A549 (cell line): Measurements from ENCODE around the gene PRR35. TPM values are rescaled to one million over a fixed set of nuclear protein-coding genes. Genes with fewer than 3 reads are reported as not detected.
A peak's percentile ranks its signal among the peaks of the same experiment; 100 is the strongest.

Experiments
- ATAC-seq, 2 experiments: fragments of 200-7000 bp in 1 of 2; fragments of >200 bp in 1 of 2; cut with Nextera tagmentation in 1 of 2; cut with Tn5 transposase in 1 of 2; 3 replicates each; pipeline versions ENCODE4 v1.8.0 to v1.9.1; 2018 to 2020; ENCODE audit warnings: mild to moderate bottlenecking in 1 of 2, moderate library complexity in 1 of 2
- CTCF ChIA-PET: fragments of 300-600 bp; sonication (Branson Sonifier 250); formaldehyde crosslinking; extraction: SDS; loops from one replicate; lab custom pipeline; 2021; ENCODE audit warnings: antibody characterized with exemption, inconsistent platforms; lab: Yijun Ruan, JAX
- POLR2A ChIA-PET: fragments of 350-600 bp; formaldehyde crosslinking; extraction: SDS; loops from one replicate; lab custom pipeline; 2021; ENCODE audit warnings: antibody characterized with exemption, inconsistent platforms; lab: Yijun Ruan, JAX
- DNase-seq, 2 experiments: peaks; one replicate each; pipeline versions ENCODE4 v3.0.0 to v3.0.0-alpha.2; 2011 to 2016; ENCODE audit warnings: low read depth in 1 of 2, low spot score in 1 of 2
- FAIRE-seq: peaks from 2 replicates; lab custom pipeline; 2011; peaks lifted over from hg19 to GRCh38; lab: Jason Lieb, UNC
- H3K27ac ChIP-seq, 2 experiments: fragments of >200 bp; sonication (Bioruptor Twin); formaldehyde crosslinking; 3 replicates each; pipeline ENCODE4 v1.5.1; 2016 to 2017
- H3K4me1 ChIP-seq: fragments of >200 bp; sonication (Bioruptor Twin); formaldehyde crosslinking; 3 replicates; pipeline ENCODE4 v1.6.1; 2016
- H3K4me2 ChIP-seq: fragments of >200 bp; sonication (Bioruptor Twin); formaldehyde crosslinking; 3 replicates; pipeline ENCODE4 v1.6.1; 2016
- H3K4me3 ChIP-seq: fragments of >200 bp; sonication (Bioruptor Twin); formaldehyde crosslinking; 3 replicates; pipeline ENCODE4 v1.5.1; 2016
- H3K9me3 ChIP-seq: fragments of >200 bp; sonication (Bioruptor Twin); formaldehyde crosslinking; 3 replicates; pipeline ENCODE4 v1.6.1; 2016
- ATOH8 ChIP-seq: fragments of 250-450 bp; sonication (Bioruptor Pico); IDR thresholded peaks from 2 replicates; pipeline ENCODE4 v1.5.0; 2020; ENCODE audit warnings: low read depth, mild to moderate bottlenecking, moderate library complexity
- CBX8 ChIP-seq: fragments of 200-600 bp; sonication (generic); IDR thresholded peaks from 2 replicates; pipeline ENCODE4 v1.6.1; 2016
- FOSB ChIP-seq: fragments of 250-450 bp; sonication (Bioruptor Pico); IDR thresholded peaks from 2 replicates; pipeline ENCODE4 v1.5.0; 2020; ENCODE audit warnings: mild to moderate bottlenecking, moderate library complexity
- FOSL2 ChIP-seq, 2 experiments: fragments of 450-650 bp in 1 of 2; fragments of >200 bp in 1 of 2; sonication (Bioruptor Twin) in 1 of 2; formaldehyde crosslinking; IDR thresholded peaks; 2 replicates each; pipeline versions ENCODE4 v1.5.0 to v1.6.1; 2016 to 2020; ENCODE audit warnings: mild to moderate bottlenecking in 1 of 2, moderate library complexity in 1 of 2
- HES2 ChIP-seq: fragments of >200 bp; sonication (Bioruptor Twin); formaldehyde crosslinking; IDR thresholded peaks from 2 replicates; pipeline ENCODE4 v1.6.1; 2016
- HMGXB4 ChIP-seq: fragments of 250-450 bp; sonication (Bioruptor Pico); IDR thresholded peaks from 2 replicates; pipeline ENCODE4 v1.5.0; 2021; ENCODE audit warnings: mild to moderate bottlenecking, moderate library complexity, borderline replicate concordance
- HOXB13 ChIP-seq: fragments of 250-450 bp; sonication (Bioruptor Pico); IDR thresholded peaks from 2 replicates; pipeline ENCODE4 v1.5.0; 2020; ENCODE audit warnings: low read depth, mild to moderate bottlenecking, moderate library complexity
- MAX ChIP-seq: IDR thresholded peaks from 2 replicates; pipeline ENCODE4 v1.6.1; 2012
- NFE2L2 ChIP-seq: fragments of 150-350 bp; conservative IDR thresholded peaks from 2 replicates; pipeline ENCODE4 v1.6.1; 2014; ENCODE audit warnings: low read length
- PHF8 ChIP-seq: fragments of 200-600 bp; sonication (generic); IDR thresholded peaks from 2 replicates; pipeline ENCODE4 v1.6.1; 2016; ENCODE audit warnings: low read depth, mild to moderate bottlenecking, antibody characterized with exemption, moderate library complexity, borderline replicate concordance
- POLR2AphosphoS2 ChIP-seq: conservative IDR thresholded peaks from 2 replicates; pipeline ENCODE4 v1.6.1; 2012; ENCODE audit warnings: low read length, improper control_type of control experiment, inconsistent platforms
- SREBF2 ChIP-seq: fragments of 450-650 bp; IDR thresholded peaks from 2 replicates; pipeline ENCODE4 v1.6.1; 2014; ENCODE audit warnings: mild to moderate bottlenecking, moderate library complexity
- ZSCAN20 ChIP-seq: fragments of 250-450 bp; sonication (Bioruptor Pico); IDR thresholded peaks from 2 replicates; pipeline ENCODE4 v1.8.0; 2022; ENCODE audit warnings: mild to moderate bottlenecking, moderate library complexity
- WGBS: methylation state at CpG from one replicate; pipeline ENCODE4 v1.1.6; 2017; ENCODE audit errors: missing lambda C conversion rate; 5-methylcytosine and 5-hydroxymethylcytosine counted together
- polyA plus RNA-seq, 4 experiments: library from polyadenylated mRNA; depleted of rRNA in 3 of 4; stranded (reverse); fragments of >200 nt; fragmentation: RNase III in 1 of 4; extraction: RNeasy Plus Mini Kit Qiagen cat#74134 plus additional on column Dnase treatment in 1 of 4; gene quantifications; 2 replicates in 3 of 4; 3 replicates in 1 of 4; pipeline ENCODE4 v1.2.3, GENCODE V29; 2011 to 2017

The PRR35 gene
- polyA plus RNA-seq, 2 of the 4 experiments (the other 2 are of a cell fraction): 0.04 TPM

- TF ChIP-seq ATOH8 (CRISPR knock-in tag): no peak
- TF ChIP-seq HES2: no peak
- TF ChIP-seq PHF8: no peak
- TF ChIP-seq HMGXB4 (CRISPR knock-in tag): no peak
- TF ChIP-seq CBX8: no peak
Observed at GRCh38 chr16:534856-535445, 25.2 kb upstream of the PRR35 start (continued).

GRCh38 chr16:535446-536405 lies 24.5 kb upstream of the PRR35 start:
- ATAC-seq: peak; percentile 78 to 80
- TF ChIP-seq FOSL2 (IDR thresholded peaks at IDR 0.05): no peak
- peak; percentile 62 for TF ChIP-seq FOSL2 (CRISPR knock-in tag; IDR thresholded peaks at IDR 0.05)
- TF ChIP-seq FOSB (CRISPR knock-in tag): no peak
- TF ChIP-seq MAX: peak; percentile 44; the same call in 1 of the 2 replicates
- no peak for FAIRE-seq
- peak; percentile 58 to 80 for DNase-seq
- Histone ChIP-seq H3K9me3 (no peaks in the 10 kb centered on the region), H3K27ac (peak overlapping the region; percentile 43 to 73; a peak in 5 of 6 replicates), H3K4me2 (peak overlapping the region; percentile 73), H3K4me3 (no peak overlapping the region), H3K4me1 (peaks cover 35% of the 10 kb centered on the region)
- whole genome bisulfite sequencing: 53% methylated on average over 22 of the region's 39 CpGs
- ChIA-PET CTCF (interaction anchor here (1.5 to 1.7 kb wide), 3 partner anchors 9 to 470 kb away, joined by 3 to 5 read pairs (median 3); no protein-coding TSS in a partner anchor), POLR2A (no interaction called here)

GRCh38 chr16:536746-537145 lies 23.4 kb upstream of the PRR35 start:
- no peak for TF ChIP-seq FOSL2 (IDR thresholded peaks at IDR 0.05)
- no peak for TF ChIP-seq FOSL2 (CRISPR knock-in tag; IDR thresholded peaks at IDR 0.05)
- no peak for TF ChIP-seq HOXB13 (CRISPR knock-in tag)
- TF ChIP-seq SREBF2: no peak
- TF ChIP-seq FOSB (CRISPR knock-in tag): no peak
- TF ChIP-seq POLR2AphosphoS2: no peak
- TF ChIP-seq ZSCAN20 (CRISPR knock-in tag): no peak
- TF ChIP-seq NFE2L2: no peak
- TF ChIP-seq MAX: no peak
- no peak for DNase-seq
- CTCF ChIA-PET: interaction anchor here (0.7 to 1.7 kb wide), 5 partner anchors 10 to 471 kb away, joined by 3 to 5 read pairs (median 3); no protein-coding TSS in a partner anchor
- POLR2A ChIA-PET: no interaction called here
- whole genome bisulfite sequencing: 94% methylated on average over 14 of the region's 17 CpGs
- no peaks in the 10 kb centered on the region for H3K9me3 ChIP-seq
- ATAC-seq: no peak
- no peak overlapping the region for H3K4me3 ChIP-seq
- FAIRE-seq: no peak
- H3K27ac ChIP-seq: no peak overlapping the region
- peaks cover 35% of the 10 kb centered on the region for H3K4me1 ChIP-seq
- H3K4me2 ChIP-seq: no peak overlapping the region
